Caco-2 (cell line): ENCODE measurements around the gene CERS6. TPM values are rescaled to one million over a fixed set of nuclear protein-coding genes. Genes with fewer than 3 reads are reported as not detected.

Experiments
- BruUV-seq: library from RNA; stranded (reverse); fragments of 400-500 nt; replicated peaks from 2 replicates; lab custom pipeline; 2021; lab: Mats Ljungman, UMichigan
- CTCF ChIA-PET: fragments of 300-600 bp; sonication (Branson Sonifier 250); formaldehyde crosslinking; loops from one replicate; lab custom pipeline; 2022; ENCODE audit warnings: antibody characterized with exemption; lab: Charles Lee
- POLR2A ChIA-PET: fragments of 300-600 bp; sonication (Branson Sonifier 250); formaldehyde crosslinking; loops from one replicate; lab custom pipeline; 2022; ENCODE audit warnings: antibody characterized with exemption; lab: Charles Lee
- DNase-seq, 2 experiments: peaks; one replicate each; pipeline versions ENCODE4 v3.0.0 to v3.0.0-alpha.2; 2020 to 2022
- H3K27me3 ChIP-seq: replicated peaks from 2 replicates; pipeline ENCODE4 v1.6.0; 2011; ENCODE audit warnings: low read length; ENCODE audit not compliant: control insufficient read depth, insufficient read depth
- H3K36me3 ChIP-seq: 2 replicates; pipeline ENCODE4 v1.5.1; 2011; ENCODE audit warnings: low read length; ENCODE audit not compliant: control insufficient read depth, insufficient read depth
- H3K4me1 ChIP-seq: fragments of 250-450 bp; sonication (Bioruptor Pico); 2 replicates; pipeline ENCODE4 v1.5.1; 2020; ENCODE audit warnings: mild to moderate bottlenecking
- H3K4me3 ChIP-seq: 2 replicates; pipeline ENCODE4 v1.5.1; 2011; ENCODE audit warnings: low read depth, mild to moderate bottlenecking, control low read depth, low read length
- H3K9me3 ChIP-seq: fragments of 250-450 bp; sonication (Bioruptor Pico); 2 replicates; pipeline ENCODE4 v1.5.1; 2020; ENCODE audit warnings: mild to moderate bottlenecking, moderate library complexity
- H3K27ac Mint-ChIP-seq: one replicate; pipeline ENCODE4 v1.8.0; 2022; ENCODE audit warnings: mixed read lengths; ENCODE audit not compliant: unreplicated experiment
- H3K27me3 Mint-ChIP-seq: one replicate; pipeline ENCODE4 v1.8.0; 2022; ENCODE audit warnings: mixed read lengths; ENCODE audit not compliant: insufficient read depth, unreplicated experiment
- H3K36me3 Mint-ChIP-seq: one replicate; pipeline ENCODE4 v1.8.0; 2022; ENCODE audit warnings: mild to moderate bottlenecking, mixed read lengths; ENCODE audit not compliant: insufficient read depth, unreplicated experiment
- H3K4me1 Mint-ChIP-seq: one replicate; pipeline ENCODE4 v1.8.0; 2022; ENCODE audit warnings: low read depth, mixed read lengths; ENCODE audit not compliant: unreplicated experiment
- H3K4me3 Mint-ChIP-seq: one replicate; pipeline ENCODE4 v1.8.0; 2022; ENCODE audit warnings: mild to moderate bottlenecking, moderate library complexity, mixed read lengths; ENCODE audit not compliant: unreplicated experiment
- H3K9me3 Mint-ChIP-seq: one replicate; pipeline ENCODE4 v1.8.0; 2022; ENCODE audit warnings: mixed read lengths; ENCODE audit not compliant: unreplicated experiment
- CTCF ChIP-seq, 2 experiments: fragments of 200-600 bp in 1 of 2; IDR thresholded peaks; 1 replicate in 1 of 2; 2 replicates in 1 of 2; pipeline versions ENCODE4 v1.5.1 to v1.8.0; 2011 to 2022; ENCODE audit warnings: antibody characterized with exemption in 1 of 2, control low read depth in 1 of 2, inconsistent platforms in 1 of 2, low read depth in 1 of 2, low read length in 1 of 2, mild to moderate bottlenecking in 1 of 2, moderate library complexity in 1 of 2; ENCODE audit not compliant: insufficient read depth in 1 of 2, severe bottlenecking in 1 of 2, unreplicated experiment in 1 of 2
- intact Hi-C: fragments of 100-400 bp; cut with micrococcal nuclease; formaldehyde crosslinking; loops from one replicate; pipeline ENCODE4 v1.10.0; 2022; ENCODE audit not compliant: unreplicated experiment
- total RNA-seq: library from RNA; stranded (reverse); gene quantifications from 2 replicates; pipeline ENCODE4 v1.2.3, GENCODE V29; 2022

The CERS6 gene
- total RNA-seq, 1 experiment from 2014 or later = 32.7 TPM

- CTCF ChIA-PET = no interaction called here
- H3K9me3 ChIP-seq = peaks cover 20% of the 10 kb centered on the region
- Mint-ChIP-seq H3K4me1 (no peaks in the 10 kb centered on the region), H3K9me3 (peaks cover 21% of the 10 kb centered on the region), H3K4me3 (no peak overlapping the region), H3K27me3 (no peaks in the 10 kb centered on the region), H3K27ac (no peak overlapping the region), H3K36me3 (no peaks in the 10 kb centered on the region)
- BruUV-seq = no TSS peak
- H3K4me3 ChIP-seq = no peak overlapping the region
- intact Hi-C loops = no loop called here
- H3K4me1 ChIP-seq = no peaks in the 10 kb centered on the region
- no peaks in the 10 kb centered on the region for H3K27me3 ChIP-seq
- POLR2A ChIA-PET = no interaction called here
- no peaks in the 10 kb centered on the region for H3K36me3 ChIP-seq
- no peak for TF ChIP-seq CTCF (IDR thresholded peaks at IDR 0.05; ENCODE audit: insufficient read depth in 1 of 2, low read depth in 1 of 2, low read length in 1 of 2, severe bottlenecking in 1 of 2, unreplicated experiment in 1 of 2)
- DNase-seq = no peak
These were observed 6.7 kb upstream of the CERS6 start for GRCh38 chr2:168449419-168449818.

DNA sequence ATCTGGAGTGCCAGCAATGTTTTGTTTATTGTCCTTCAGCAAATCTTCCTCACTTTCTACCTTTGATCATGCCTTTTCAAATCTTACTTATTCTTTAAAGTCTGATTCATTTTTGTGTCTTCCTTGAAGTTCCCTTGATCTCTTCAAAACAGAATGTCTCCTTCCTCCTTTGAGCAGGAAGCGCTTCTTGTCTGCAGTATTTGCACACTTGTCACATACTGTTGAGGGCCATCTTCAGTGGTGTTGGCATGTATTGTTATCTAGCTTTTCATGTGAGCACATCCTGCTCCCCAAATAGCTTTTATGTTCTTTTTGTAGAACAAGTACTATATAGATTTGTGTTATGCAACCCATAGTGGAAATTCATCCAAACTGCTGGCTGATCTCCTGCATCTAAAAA, 5.9 kb upstream of the CERS6 start:
- intact Hi-C loops = no loop called here
- no peak overlapping the region for H3K27ac Mint-ChIP-seq
- Histone ChIP-seq H3K9me3 (peaks cover 14% of the 10 kb centered on the region), H3K27me3 (no peaks in the 10 kb centered on the region), H3K4me1 (no peaks in the 10 kb centered on the region), H3K4me3 (no peak overlapping the region), H3K36me3 (no peaks in the 10 kb centered on the region)
- H3K9me3 Mint-ChIP-seq = peaks cover 18% of the 10 kb centered on the region
- ChIA-PET CTCF (no interaction called here), POLR2A (no interaction called here)
- TF ChIP-seq CTCF (IDR thresholded peaks at IDR 0.05; ENCODE audit: insufficient read depth in 1 of 2, low read depth in 1 of 2, low read length in 1 of 2, severe bottlenecking in 1 of 2, unreplicated experiment in 1 of 2) = no peak
- no TSS peak for BruUV-seq
- no peak for DNase-seq
- no peaks in the 10 kb centered on the region for H3K27me3 Mint-ChIP-seq
- H3K4me3 Mint-ChIP-seq = no peak overlapping the region
- no peaks in the 10 kb centered on the region for H3K4me1 Mint-ChIP-seq
- H3K36me3 Mint-ChIP-seq = no peaks in the 10 kb centered on the region

DNA sequence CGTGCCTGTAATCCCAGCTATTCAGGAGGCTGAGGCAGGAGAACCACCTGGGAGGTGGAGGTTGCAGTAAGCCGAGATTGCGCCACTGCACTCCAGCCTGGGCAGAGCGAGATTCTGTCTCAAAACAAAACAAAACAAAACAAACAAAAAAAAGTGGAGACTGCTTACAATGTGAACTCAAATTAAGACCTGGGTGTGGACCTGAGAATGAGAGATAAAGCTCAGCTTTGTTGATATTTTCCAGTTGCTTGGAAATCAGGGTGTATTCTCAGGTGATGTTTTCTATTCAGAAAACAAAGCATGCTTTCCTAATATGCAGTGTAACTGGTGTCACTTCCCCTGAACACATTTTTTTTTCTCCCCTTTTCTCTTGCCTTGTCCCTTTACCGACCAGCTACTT, 5.3 kb upstream of the CERS6 start:
- TF ChIP-seq CTCF (IDR thresholded peaks at IDR 0.05; ENCODE audit: insufficient read depth in 1 of 2, low read depth in 1 of 2, low read length in 1 of 2, severe bottlenecking in 1 of 2, unreplicated experiment in 1 of 2) = no peak
- Mint-ChIP-seq H3K4me3 (no peak overlapping the region), H3K36me3 (peaks cover 2% of the 10 kb centered on the region), H3K27me3 (no peaks in the 10 kb centered on the region), H3K27ac (no peak overlapping the region), H3K4me1 (no peaks in the 10 kb centered on the region), H3K9me3 (peaks cover 16% of the 10 kb centered on the region)
- ChIA-PET CTCF (no interaction called here), POLR2A (no interaction called here)
- Histone ChIP-seq H3K36me3 (no peaks in the 10 kb centered on the region), H3K9me3 (peaks cover 12% of the 10 kb centered on the region), H3K27me3 (no peaks in the 10 kb centered on the region), H3K4me1 (no peaks in the 10 kb centered on the region), H3K4me3 (no peak overlapping the region)
- intact Hi-C loops = no loop called here
- no peak for DNase-seq
- no TSS peak for BruUV-seq
